HCT116 (cell line): ENCODE data around the gene LY86.

ENCODE experiments used
- EZH2 ChIP-seq: fragments of 200-600 bp; sonication (generic); IDR thresholded peaks from 2 replicates; pipeline ENCODE4 v1.6.1; 2017; ENCODE audit warnings: antibody characterized with exemption, mixed run types
- FOSL1 ChIP-seq: IDR thresholded peaks from 2 replicates; pipeline ENCODE4 v1.6.1; 2012; ENCODE audit warnings: low read depth
- POLR2A ChIP-seq: IDR thresholded peaks from 2 replicates; pipeline ENCODE4 v1.7.0; 2011; ENCODE audit warnings: borderline replicate concordance; ENCODE audit not compliant: insufficient read depth, insufficient read length; ENCODE audit errors: extremely low read depth
- RAD21 ChIP-seq: IDR thresholded peaks from 2 replicates; pipeline ENCODE4 v1.6.1; 2012; ENCODE audit warnings: low read depth, mild to moderate bottlenecking
- SP1 ChIP-seq: IDR thresholded peaks from 2 replicates; pipeline ENCODE4 v1.6.1; 2012; ENCODE audit warnings: low read depth
- ZNF274 ChIP-seq: fragments of 200-500 bp; sonication (Bioruptor generic); IDR thresholded peaks from 2 replicates; pipeline ENCODE4 v1.6.1; 2014; ENCODE audit warnings: mild to moderate bottlenecking, low read depth, low read length, inconsistent platforms
- TF ChIP-seq, protein P1 (sequence below), 3 experiments: fragments of 200-600 bp in 1 of 3; sonication (generic) in 1 of 3; IDR thresholded peaks in 2 of 3; conservative IDR thresholded peaks in 1 of 3; 2 replicates each; pipeline ENCODE4 v1.5.1; 2012 to 2017; ENCODE audit warnings: low read depth in 2 of 3, low read length in 2 of 3, antibody characterized with exemption in 1 of 3, borderline replicate concordance in 1 of 3, control low read depth in 1 of 3, mild to moderate bottlenecking in 1 of 3, mixed read lengths in 1 of 3, mixed run types in 1 of 3, moderate library complexity in 1 of 3; ENCODE audit not compliant: insufficient read depth in 1 of 3
- TF ChIP-seq, protein P2 (sequence below): IDR thresholded peaks from 2 replicates; pipeline ENCODE4 v1.6.1; 2012; ENCODE audit warnings: low read depth

DNA sequence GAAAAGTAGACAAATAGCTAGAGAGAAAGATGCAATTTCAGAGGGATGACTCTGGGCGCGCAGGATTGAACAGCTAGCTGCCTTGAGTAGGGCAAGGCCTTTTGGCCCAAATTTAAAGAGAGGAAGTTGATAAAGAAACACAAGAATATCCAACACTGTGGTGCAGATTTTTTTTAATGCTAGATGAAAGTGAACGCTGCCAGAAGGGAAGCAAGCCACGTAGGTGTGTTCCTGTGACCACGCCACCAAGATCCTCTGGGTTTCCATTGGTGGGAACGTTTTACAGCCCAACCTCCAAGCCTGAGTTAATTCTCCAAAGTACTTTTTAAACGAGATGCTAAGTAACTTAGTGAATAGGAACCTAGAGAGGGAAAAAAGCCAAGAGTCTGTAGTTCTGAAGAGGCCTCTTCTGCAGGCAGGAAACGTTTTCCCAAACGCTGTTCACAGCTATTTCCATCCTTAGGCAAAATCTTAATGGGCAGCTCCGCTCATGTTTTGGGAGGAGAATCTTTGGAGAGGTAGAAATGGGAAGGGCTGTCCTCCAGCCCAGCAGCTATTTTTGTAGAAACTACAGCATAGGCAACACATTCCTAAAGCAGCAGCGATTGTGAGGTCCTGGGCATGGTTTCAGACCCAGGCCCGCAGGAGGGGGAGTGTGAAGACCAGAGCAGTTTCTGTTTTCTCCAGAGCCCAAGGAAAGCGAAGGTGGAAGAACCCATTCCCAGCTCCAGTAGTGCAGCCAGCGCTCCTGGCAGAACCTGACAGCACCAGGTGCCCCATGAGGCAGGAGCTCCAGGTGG is 8.2 kb downstream of the LY86 start:
- TF ChIP-seq FOSL1 (no peak), ZNF274 (no peak), POLR2A (no peak), SP1 (no peak), RAD21 (no peak), EZH2 (no peak)
- TF ChIP-seq, protein P1, sequence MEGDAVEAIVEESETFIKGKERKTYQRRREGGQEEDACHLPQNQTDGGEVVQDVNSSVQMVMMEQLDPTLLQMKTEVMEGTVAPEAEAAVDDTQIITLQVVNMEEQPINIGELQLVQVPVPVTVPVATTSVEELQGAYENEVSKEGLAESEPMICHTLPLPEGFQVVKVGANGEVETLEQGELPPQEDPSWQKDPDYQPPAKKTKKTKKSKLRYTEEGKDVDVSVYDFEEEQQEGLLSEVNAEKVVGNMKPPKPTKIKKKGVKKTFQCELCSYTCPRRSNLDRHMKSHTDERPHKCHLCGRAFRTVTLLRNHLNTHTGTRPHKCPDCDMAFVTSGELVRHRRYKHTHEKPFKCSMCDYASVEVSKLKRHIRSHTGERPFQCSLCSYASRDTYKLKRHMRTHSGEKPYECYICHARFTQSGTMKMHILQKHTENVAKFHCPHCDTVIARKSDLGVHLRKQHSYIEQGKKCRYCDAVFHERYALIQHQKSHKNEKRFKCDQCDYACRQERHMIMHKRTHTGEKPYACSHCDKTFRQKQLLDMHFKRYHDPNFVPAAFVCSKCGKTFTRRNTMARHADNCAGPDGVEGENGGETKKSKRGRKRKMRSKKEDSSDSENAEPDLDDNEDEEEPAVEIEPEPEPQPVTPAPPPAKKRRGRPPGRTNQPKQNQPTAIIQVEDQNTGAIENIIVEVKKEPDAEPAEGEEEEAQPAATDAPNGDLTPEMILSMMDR (IDR thresholded peaks at IDR 0.05 in 2 of 3, conservative IDR thresholded peaks at IDR 0.05 in 1 of 3; ENCODE audit: borderline replicate concordance in 1 of 3, insufficient read depth in 1 of 3, low read depth in 2 of 3, low read length in 2 of 3) = no peak
- TF ChIP-seq, protein P2, sequence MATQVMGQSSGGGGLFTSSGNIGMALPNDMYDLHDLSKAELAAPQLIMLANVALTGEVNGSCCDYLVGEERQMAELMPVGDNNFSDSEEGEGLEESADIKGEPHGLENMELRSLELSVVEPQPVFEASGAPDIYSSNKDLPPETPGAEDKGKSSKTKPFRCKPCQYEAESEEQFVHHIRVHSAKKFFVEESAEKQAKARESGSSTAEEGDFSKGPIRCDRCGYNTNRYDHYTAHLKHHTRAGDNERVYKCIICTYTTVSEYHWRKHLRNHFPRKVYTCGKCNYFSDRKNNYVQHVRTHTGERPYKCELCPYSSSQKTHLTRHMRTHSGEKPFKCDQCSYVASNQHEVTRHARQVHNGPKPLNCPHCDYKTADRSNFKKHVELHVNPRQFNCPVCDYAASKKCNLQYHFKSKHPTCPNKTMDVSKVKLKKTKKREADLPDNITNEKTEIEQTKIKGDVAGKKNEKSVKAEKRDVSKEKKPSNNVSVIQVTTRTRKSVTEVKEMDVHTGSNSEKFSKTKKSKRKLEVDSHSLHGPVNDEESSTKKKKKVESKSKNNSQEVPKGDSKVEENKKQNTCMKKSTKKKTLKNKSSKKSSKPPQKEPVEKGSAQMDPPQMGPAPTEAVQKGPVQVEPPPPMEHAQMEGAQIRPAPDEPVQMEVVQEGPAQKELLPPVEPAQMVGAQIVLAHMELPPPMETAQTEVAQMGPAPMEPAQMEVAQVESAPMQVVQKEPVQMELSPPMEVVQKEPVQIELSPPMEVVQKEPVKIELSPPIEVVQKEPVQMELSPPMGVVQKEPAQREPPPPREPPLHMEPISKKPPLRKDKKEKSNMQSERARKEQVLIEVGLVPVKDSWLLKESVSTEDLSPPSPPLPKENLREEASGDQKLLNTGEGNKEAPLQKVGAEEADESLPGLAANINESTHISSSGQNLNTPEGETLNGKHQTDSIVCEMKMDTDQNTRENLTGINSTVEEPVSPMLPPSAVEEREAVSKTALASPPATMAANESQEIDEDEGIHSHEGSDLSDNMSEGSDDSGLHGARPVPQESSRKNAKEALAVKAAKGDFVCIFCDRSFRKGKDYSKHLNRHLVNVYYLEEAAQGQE = no peak
